HG03159 (cell line): Measurements from ENCODE around the gene TREML2.
"Not testable (repeated sequence)": the region's sequence is repeated elsewhere in the genome, so short reads cannot be mapped to it uniquely, and the experiment has no call there.

Source experiments
- ATAC-seq: cut with Tn5 transposase; IDR thresholded peaks from one replicate; pipeline ENCODE4 v1.9.1; 2021; ENCODE audit warnings: mild to moderate bottlenecking, moderate library complexity; ENCODE audit not compliant: unreplicated experiment

Gene TREML2

GRCh38 chr6:41200901-41201763, at the start of gene TREML2:
TSS of gene TREML2 (minus strand) at chr6:41201149. CDS start at chr6:41201008, 141 bp downstream.
- no peak for ATAC-seq

- ATAC-seq = no peak
Observed at GRCh38 chr6:41247882-41248705, 47.1 kb upstream of the TREML2 start.

GRCh38 chr6:41247288-41247865, 46.4 kb upstream of the TREML2 start:
- ATAC-seq = no peak

- ATAC-seq = not testable (repeated sequence)
Observed at GRCh38 chr6:41246529-41246928, 45.6 kb upstream of the TREML2 start.

GRCh38 chr6:41239467-41240159, 38.7 kb upstream of the TREML2 start:
- no peak for ATAC-seq

- no peak for ATAC-seq
Observed at GRCh38 chr6:41237128-41237527, 36.2 kb upstream of the TREML2 start.

GRCh38 chr6:41236276-41236675, 35.3 kb upstream of the TREML2 start:
- ATAC-seq = no peak

- ATAC-seq = no peak
Observed at GRCh38 chr6:41232667-41233066, 31.7 kb upstream of the TREML2 start.

GRCh38 chr6:41231246-41231645, 30.3 kb upstream of the TREML2 start:
- no peak for ATAC-seq

GRCh38 chr6:41229721-41230120, 28.8 kb upstream of the TREML2 start:
- no peak for ATAC-seq

- no peak for ATAC-seq
Observed at GRCh38 chr6:41228616-41229015, 27.7 kb upstream of the TREML2 start.

- no peak for ATAC-seq
Observed at GRCh38 chr6:41228096-41228495, 27.1 kb upstream of the TREML2 start, which contains the start of gene TREML4. TSS of gene TREML4 (plus strand) at chr6:41228349. CDS start at chr6:41228428, 79 bp downstream.

- no peak for ATAC-seq
Observed at GRCh38 chr6:41226752-41227151, 25.8 kb upstream of the TREML2 start.

GRCh38 chr6:41224800-41225199, 23.9 kb upstream of the TREML2 start:
- ATAC-seq = no peak

GRCh38 chr6:41222513-41222912, 21.6 kb upstream of the TREML2 start:
- no peak for ATAC-seq

GRCh38 chr6:41222045-41222444, 21.1 kb upstream of the TREML2 start:
- no peak for ATAC-seq

- ATAC-seq = no peak
Observed at GRCh38 chr6:41216616-41217015, 15.7 kb upstream of the TREML2 start.

- no peak for ATAC-seq
Observed at GRCh38 chr6:41215777-41216176, 14.8 kb upstream of the TREML2 start.

- ATAC-seq = no peak
Observed at GRCh38 chr6:41214559-41215238, 13.8 kb upstream of the TREML2 start.
